GM18505 (cell line): ENCODE measurements around the gene GPD2.
A peak's percentile ranks its signal among the peaks of the same experiment; 100 is the strongest.
"Not testable (repeated sequence)": the region's sequence is repeated elsewhere in the genome, so short reads cannot be mapped to it uniquely, and the experiment has no call there.

Source experiments
- ATAC-seq: cut with Tn5 transposase; IDR thresholded peaks from one replicate; pipeline ENCODE4 v1.9.1; 2021; ENCODE audit not compliant: unreplicated experiment
- POLR2A ChIP-seq: IDR thresholded peaks from 4 replicates; pipeline ENCODE4 v1.6.1; 2011; ENCODE audit warnings: borderline replicate concordance; ENCODE audit not compliant: insufficient read depth, insufficient read length; ENCODE audit errors: extremely low read depth

GPD2 gene

DNA sequence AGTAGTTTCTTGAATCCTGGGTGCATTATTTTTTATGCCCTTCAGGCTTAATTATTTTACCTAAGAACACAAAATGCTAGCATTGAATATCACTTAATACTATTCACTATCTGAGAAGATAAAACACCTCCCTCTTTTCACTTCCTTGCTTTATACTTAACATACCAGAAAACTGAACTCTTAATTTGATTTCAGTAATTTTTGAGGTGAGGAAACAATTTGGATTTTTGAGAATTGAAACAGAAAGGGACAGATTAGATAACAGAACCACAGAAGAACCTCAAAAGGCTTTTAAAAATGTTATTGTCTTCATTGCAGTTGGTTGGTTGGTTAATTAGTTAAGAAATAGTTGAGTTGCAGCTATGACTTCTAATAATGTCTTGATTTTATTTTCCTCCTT is 69.5 kb downstream of the GPD2 start:
- TF ChIP-seq POLR2A: no peak
- ATAC-seq: peak; percentile 62

DNA sequence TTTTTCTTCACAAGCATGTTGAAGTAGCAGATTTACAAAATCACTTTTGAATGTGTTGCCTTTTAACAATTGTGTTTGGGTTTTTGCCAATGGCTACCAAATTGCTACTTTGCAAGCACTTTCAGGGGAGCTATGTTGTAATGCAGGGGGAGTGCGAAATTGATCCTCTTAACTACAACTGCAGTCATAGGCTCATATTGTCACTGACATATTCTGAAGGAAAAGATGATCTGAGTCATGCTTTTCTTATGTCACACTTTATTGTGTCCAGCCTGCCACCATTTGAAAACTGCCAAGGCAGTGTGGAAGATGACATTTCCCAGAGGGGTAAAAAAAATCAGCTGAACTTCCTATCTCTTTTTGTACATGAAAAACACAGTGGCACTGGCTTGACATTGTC is 74.9 kb downstream of the GPD2 start:
- no peak for ATAC-seq
- no peak for TF ChIP-seq POLR2A

DNA sequence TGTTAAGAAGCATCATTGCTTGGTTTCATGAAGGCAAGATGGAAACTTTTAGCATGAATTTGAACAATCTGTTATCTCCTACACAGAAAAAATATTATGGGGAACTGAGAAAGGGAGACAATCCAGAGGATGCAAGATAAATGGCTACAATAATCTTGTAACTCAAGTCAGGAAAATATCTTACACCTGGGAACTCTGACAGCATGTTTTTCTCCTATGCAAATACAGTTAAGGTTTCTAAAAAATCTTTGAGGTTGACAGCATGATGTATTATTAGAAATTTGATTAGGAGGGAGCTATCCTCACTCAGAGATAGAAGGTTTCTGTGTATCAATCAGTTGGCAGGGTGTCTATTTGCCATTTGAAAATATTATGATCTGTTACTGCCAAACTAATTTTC is 75.6 kb downstream of the GPD2 start:
- ATAC-seq: peak; percentile 54

DNA sequence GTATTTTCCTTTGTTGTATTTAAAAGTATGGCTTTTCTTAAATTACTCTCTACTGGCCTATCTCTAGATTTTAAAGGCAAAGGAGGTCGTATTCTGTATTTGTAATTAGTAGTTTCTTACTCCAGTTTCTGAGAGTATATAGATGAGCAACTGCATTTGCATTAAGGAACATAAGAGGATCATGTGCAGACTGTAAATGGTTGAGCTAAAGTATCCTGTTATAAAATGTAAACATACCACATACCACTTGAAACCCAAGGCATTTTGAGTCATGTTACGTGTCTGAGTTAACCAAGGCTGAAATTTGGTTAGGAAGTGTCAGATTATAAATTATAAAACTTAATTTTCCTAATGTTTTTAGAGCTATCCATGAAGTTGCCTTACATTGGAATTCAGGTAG is 76.3 kb downstream of the GPD2 start:
- no peak for TF ChIP-seq POLR2A
- no peak for ATAC-seq

More for the DNA sequence above, 75.6 kb downstream of the GPD2 start:
- TF ChIP-seq POLR2A: no peak

DNA sequence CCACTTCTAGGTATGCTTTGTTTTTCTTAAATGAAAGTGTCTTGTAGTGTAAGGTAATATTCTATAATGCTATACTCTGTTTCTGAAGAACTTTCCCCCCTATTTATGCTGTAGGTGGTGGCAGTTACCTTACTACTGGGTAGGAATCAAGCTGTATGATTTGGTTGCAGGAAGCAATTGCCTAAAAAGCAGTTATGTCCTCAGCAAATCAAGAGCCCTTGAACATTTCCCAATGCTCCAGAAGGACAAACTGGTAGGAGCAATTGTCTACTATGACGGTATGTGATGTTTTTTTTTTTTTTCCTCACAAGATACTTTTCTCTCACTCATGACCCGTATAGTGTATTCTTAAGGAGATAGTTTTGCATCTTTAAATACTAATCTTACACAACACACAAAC is 77.0 kb downstream of the GPD2 start:
- no peak for ATAC-seq
- no peak for TF ChIP-seq POLR2A

GRCh38 chr2:156517419-156517818 is 81.2 kb downstream of the GPD2 start:
- no peak for TF ChIP-seq POLR2A
- ATAC-seq: no peak

DNA sequence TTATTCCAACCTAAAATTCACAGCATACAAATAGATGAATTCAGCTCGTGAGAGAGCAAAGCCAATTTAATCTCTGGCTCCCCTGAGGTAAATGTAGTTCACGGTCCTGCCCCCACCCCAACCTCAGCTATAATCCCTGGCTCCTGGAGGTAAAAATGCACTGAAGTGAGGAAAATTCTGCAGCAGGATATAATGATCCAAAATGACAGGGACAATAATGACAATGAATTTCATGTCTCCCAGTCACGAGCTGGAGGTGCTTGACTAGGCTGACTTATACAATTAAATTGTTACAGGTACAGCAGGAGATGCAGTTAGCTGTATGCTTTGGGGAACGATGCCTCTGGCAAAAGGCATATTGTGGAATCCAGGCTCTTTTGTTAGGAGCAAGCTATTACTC is 82.0 kb downstream of the GPD2 start:
- TF ChIP-seq POLR2A: no peak
- ATAC-seq: no peak

- TF ChIP-seq POLR2A: no peak
- no peak for ATAC-seq
These were observed 86.8 kb downstream of the GPD2 start for GRCh38 chr2:156522864-156523440.

GRCh38 chr2:156526950-156527636 is 90.9 kb downstream of the GPD2 start:
- peak; percentile 93 for ATAC-seq
- TF ChIP-seq POLR2A: no peak

GRCh38 chr2:156528583-156528982 is 92.4 kb downstream of the GPD2 start:
- not testable (repeated sequence) for ATAC-seq

DNA sequence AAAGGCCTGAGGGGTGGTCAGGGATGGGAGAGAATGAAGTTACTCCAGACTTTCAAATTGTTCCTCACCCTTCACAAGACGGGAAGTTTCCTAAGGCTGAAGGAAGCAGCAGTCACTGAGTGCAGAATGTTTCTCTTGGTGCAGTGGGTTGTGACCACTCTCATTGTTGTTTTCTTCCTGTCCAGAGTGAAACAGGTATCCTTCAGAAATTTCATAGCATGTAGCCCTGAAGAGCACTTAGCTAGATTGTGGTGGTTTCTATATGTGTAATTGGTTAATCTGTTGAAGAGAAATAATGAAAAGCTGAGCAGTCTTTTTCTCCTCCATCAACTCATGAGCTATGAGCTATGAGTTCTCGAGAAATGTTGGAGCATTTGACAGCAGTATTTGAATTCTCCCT is 96.8 kb downstream of the GPD2 start:
- peak; percentile 69 for ATAC-seq

DNA sequence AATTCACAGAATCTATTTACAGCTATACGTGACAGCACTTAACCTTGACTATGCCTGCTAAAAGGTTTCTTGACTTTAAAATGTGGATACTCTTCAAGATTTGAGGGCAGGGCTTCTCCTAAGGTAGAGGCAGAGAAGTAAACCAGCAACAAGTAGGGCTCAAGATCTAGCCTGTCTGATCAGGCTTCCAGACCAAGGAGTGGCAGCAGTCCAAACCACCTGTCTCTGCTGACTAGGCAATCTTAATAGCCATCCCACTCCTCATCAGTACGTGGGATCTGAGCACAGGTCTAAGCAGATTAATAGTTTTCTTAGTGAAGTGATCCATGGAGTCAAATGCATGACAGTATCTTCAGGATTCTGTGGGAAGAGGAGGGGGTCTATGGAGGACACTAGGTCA is 100.4 kb downstream of the GPD2 start:
- ATAC-seq: no peak
- TF ChIP-seq POLR2A: no peak

More for the DNA sequence above, 96.8 kb downstream of the GPD2 start:
- no peak for TF ChIP-seq POLR2A

DNA sequence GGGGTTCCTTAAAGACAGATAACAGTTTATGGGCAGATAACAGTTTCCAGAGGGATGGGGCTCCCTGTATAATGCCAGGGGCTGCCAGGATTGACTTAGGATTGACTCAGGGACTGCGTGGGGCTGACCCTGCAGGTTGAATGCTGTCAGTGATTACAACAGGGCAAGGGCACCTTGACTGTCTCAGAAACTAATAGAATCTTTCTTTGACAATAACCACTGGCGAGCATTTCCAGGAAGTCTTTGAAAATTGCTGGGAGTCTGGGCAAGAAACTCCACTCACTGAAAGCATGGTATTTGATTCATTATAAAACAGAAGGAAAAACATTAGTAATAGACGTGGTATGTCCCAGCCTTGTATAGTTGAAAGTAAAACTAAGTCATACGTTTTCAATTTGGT is 101.0 kb downstream of the GPD2 start:
- ATAC-seq: no peak
- no peak for TF ChIP-seq POLR2A

DNA sequence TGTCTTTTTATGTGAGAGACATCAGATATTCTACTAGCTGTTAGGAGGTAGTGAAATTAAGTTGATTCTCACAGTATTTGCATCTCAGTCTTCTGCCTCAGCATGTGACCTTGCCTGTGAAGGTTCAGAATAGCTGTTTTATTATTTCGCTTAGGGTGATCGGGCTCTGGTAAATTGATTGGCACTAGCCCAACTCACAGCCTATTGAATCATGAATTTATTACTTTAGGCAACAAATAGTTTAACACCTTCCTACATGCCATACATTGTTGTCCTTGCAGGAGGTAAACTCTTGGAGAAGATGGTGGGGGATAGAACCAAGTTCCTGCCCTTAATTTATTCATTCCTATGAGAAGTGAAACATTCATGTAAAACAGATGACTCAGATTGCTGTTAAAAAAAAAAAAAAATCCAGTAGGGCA is 101.9 kb downstream of the GPD2 start:
- TF ChIP-seq POLR2A: no peak
- ATAC-seq: peak; percentile 52
